ENCODE results near the gene RBBP4.
A peak's percentile ranks its signal among the peaks of the same experiment; 100 is the strongest.
"Not testable (repeated sequence)": the region's sequence is repeated elsewhere in the genome, so short reads cannot be mapped to it uniquely, and the experiment has no call there.

The RBBP4 gene

DNA sequence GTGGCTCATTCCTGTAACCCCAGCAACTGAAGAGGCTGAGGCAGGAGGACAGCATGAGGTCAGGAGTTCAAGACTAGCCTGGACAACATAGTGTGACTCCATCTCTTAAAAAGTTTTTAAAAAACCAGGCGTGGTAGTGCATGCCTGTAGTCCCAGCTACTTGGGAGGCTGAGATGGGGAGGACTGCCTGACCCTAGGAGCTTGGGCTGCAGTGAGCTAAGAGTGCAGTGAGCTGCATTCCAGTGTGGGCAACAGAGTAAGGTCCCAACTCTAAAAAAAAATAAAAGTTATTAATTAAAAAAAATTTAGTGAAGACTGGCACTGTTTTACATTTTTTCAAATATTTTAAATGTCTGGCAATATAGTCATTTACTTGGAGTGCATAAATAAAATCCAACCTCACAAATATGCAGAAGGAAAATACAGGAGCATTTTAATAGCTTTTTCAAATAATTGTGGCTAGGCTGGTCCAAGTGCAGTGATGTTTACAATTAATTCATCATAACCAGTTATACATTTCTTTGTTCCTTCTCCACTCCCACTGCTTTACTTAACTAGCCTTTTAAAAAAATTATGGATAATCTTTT is 11.4 kb upstream of the RBBP4 start:
- no peak for DNase-seq (ENCODE audit: low spot score)

DNA sequence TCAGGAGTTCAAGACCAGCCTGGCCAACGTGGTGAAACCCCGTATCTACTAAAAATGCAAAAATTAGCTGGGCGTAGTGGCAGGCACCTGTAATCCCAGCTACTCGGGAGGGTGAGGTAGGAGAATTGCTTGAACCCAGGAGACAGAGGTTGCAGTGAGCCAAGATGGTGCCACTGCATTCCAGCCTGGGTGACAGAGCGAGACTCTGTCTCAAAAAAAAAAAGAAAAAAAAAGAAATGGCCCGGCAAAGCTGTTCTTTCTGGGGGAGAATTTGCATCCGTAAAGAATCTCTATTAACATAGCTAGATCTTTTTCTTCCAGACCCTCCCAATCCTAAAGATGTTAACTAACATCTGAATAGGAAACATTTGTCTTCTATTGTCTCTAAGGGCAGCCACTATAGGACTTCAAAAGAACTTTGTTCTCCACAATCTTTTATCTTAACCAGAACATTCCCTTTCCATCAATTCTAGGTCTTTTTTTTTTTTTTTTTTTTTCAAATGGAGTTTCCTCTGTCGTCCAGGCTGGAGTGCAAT is 8.6 kb upstream of the RBBP4 start:
- DNase-seq (ENCODE audit: low spot score): not testable (repeated sequence)

DNA sequence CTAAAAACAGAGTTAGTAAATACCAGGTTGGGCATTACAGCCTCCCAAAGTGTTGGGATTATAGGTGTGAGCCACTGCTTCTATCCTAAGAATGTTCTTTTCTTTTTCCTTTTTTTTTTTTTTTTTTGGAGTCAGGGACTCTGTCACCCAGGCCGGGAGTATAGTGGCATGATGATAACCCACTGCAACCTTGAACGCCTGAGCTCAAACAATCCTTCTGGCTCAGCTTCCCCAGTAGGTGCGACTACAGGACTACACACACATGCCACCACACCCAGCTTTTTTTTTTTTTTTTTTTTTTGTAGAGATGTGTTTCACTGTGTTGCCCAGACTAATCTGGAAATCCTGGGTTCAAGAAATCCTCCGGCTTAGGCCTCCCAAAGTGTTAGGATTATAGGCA is 6.6 kb upstream of the RBBP4 start:
- DNase-seq (ENCODE audit: low spot score): no peak

DNA sequence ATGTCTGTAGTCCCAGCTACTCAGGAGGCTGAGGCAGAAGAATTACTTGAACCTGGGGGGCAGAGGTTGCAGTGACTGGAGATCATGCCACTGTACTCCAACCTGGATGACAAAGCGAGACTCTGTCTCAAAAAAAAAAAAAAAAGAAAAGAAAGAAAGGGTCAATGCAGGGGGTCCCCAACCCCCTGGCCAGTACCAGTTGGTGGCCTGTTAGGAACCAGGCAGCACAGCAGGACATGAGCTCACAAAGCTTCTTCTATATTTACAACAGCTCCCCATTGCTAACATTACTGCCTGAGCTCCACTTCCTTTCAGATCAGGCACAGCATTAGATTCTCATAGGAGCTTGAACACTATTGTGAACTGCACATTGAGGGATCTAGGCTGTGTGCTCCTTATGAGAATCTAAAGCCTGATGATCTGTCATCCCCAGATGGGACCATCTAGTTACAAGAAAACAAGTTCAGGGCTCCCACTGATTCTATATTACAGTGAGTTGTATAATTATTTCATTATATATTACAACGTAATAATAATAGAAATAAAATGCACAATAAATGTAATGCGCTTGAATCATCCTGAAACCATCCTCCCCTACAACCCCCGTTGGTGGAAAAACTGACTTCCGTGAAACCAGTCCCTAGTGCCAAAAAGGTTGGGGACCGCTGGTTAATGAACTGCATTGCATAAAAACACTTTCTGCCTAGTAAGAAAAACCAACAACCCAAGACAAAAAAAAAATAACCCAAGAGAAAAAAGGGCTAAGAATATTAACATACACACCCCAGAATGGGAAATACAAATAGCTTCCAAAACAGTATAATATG is 3.5 kb upstream of the RBBP4 start:
- DNase-seq (ENCODE audit: low spot score): no peak

DNA sequence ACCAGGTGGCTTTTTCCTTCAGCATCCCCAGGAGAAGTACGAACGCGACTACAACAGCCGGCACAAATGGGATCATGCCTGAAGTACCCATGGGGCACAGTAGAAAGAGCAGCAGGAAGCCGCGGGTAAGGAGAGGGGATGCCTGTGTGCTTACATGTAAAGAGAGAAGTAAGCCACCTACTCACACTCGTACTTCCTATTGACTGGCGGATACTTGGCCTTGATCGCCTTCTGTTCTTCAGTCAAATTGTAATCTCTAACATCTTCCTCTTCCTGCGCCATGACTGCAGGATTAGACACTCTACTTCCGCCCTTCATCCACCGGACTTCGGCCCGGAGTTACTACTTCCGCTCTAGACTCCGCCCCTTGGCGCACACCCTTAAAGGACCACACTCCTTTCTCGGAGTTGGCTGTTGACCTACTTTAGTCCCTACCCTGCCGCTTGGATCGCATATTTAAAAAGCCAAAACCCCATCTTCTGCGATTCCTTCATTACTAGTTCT is 708 bp upstream of the RBBP4 start, which contains the start of gene ZBTB8OS:
Gene ZBTB8OS, minus strand, starts transcription at position 303 of the 504 bp plus-strand sequence. Its CDS starts 21 bp downstream, at position 282.
- DNase-seq (ENCODE audit: low spot score): peak; percentile 95

- no peak for DNase-seq (ENCODE audit: low spot score)
Observed at GRCh38 chr1:32651461-32652073, 559 bp downstream of the RBBP4 start.

DNA sequence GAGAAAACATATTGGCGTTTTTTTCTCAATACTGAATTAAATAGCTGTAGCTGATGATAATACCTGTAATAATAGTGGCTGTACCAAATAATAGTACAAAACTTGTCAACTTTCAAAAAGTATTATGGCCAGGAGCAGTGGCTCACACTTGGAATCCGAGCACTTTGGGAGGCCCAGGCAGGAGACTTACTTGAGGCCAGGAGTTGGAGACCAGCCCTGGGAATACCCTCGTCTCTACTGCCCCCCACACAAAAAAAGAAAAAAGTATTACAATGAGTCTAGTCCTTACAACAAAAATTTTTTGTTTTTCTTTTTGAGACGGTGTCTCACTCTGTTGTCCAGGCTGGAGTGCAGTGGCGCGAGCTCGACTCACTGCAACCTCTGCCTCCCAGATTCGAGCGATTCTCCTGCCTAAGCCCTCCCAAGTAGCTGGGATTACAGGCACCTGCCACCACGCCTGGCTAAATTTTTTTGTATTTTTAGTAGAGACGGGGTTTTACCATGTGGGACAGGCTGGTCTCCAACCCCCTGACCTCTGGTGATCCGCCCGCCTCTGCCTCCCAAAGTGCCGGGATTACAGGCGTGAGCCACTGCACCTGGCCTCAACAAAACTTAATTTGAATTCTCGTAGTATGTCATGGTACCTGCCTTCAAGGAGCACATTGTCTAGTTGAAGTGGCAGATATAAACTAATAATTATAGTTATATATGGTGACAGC is 1.4 kb downstream of the RBBP4 start:
- no peak for DNase-seq (ENCODE audit: low spot score)

DNA sequence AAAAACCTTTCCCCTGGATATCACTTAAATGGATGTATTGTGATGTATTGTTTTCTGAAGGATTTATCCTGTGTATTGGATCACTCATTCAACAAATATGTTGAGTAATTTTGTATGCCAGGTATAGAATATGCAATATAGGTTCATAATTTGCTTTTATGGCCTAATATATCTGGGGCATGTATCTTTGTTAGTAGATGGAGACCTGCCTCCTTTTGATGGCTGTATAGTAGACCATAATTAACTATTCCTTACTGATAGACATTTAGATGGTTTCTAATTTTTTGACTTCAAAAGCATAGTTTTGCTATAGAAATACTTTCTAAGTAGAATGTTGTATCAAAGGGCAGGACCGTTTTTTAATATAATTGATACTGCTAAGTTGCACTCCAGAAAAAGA is 8.6 kb downstream of the RBBP4 start:
- DNase-seq (ENCODE audit: low spot score): no peak

DNA sequence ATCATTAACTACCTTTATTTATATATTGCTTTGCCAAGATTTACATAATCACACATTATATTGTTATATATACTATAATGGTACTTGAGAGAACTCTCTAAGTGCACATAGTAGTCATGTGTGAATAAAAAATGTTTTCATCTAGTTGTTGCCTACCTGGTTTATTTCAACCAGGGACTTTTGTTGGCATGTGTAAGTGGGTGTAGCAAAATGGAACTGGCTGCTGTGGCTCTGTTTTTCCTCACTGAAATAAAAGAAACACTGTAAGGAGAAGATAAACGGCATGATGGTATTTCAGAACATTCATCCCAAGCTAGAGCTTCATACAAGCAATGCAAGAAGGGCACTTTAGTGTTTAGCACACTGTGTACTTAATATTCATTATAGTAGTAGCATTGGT is 14.9 kb downstream of the RBBP4 start:
- DNase-seq (ENCODE audit: low spot score): no peak

GRCh38 chr1:32666901-32667566 is 16.0 kb downstream of the RBBP4 start:
- no peak for DNase-seq (ENCODE audit: low spot score)

DNA sequence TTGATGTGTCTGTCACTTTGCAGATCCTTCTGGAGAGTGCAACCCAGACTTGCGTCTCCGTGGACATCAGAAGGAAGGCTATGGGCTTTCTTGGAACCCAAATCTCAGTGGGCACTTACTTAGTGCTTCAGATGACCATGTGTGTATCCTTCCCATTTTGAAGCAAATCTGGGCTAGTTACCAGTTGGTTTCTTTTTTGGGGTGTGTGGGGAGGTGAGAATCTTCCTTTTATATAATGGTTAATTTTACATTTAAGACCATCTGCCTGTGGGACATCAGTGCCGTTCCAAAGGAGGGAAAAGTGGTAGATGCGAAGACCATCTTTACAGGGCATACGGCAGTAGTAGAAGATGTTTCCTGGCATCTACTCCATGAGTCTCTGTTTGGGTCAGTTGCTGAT is 17.7 kb downstream of the RBBP4 start:
- DNase-seq (ENCODE audit: low spot score): not testable (repeated sequence)

GRCh38 chr1:32676945-32677344 is 25.9 kb downstream of the RBBP4 start:
- DNase-seq (ENCODE audit: low spot score): no peak

DNA sequence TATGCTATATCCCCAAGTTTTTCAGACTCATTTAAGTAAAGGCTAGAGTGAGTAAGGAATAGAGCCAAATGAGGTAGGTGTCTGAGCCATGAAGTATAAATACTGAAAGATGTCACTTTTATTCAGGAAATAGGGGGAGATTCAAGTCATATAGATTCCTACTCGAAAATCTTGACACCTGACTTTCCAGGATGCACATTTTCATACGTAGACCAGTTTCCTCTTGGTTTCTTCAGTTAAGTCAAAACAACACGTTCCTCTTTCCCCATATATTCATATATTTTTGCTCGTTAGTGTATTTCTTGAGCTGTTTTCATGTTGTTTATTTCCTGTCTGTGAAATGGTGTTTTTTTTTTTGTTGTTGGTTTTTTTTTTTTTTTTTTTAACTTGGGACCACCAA is 29.0 kb downstream of the RBBP4 start:
- DNase-seq (ENCODE audit: low spot score): not testable (repeated sequence)

GRCh38 chr1:32680642-32681041 is 29.6 kb downstream of the RBBP4 start:
- DNase-seq (ENCODE audit: low spot score): no peak

- DNase-seq (ENCODE audit: low spot score): peak; percentile 26
Observed at GRCh38 chr1:32681509-32681908, 30.5 kb downstream of the RBBP4 start.

GRCh38 chr1:32681999-32682398 is 31.0 kb downstream of the RBBP4 start:
- DNase-seq (ENCODE audit: low spot score): no peak

- no peak for DNase-seq (ENCODE audit: low spot score)
Observed at GRCh38 chr1:32683397-32683796, 32.4 kb downstream of the RBBP4 start.

DNA sequence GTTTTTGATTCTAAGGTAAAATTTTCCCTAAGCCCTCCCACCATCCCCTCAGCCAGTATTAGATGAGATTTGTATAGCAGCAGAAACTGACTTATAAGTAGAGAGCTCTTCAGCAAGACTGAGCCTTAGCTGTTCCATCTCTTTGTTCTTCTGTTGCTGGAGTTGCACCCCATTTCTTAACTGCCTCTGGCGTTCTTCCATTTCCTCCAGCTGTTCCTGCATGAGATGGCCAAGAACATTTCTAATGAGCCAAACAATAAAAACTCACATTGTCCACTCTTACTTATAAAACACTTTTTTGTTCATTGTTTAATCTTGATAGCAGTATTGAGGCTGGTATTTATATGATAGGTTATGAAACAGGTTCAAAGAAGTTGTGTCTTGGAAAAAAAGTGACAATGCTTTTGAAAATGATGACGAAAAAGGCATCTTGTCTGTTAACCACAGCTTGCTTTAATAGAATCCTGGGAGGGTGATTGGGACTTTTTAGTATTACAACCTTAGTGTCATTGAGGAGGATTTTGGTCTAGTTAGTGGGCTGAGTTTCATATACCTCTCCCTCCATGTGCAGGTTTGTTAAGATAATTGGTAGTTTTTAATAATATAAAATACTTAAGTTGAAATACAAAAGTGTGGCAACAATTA is 33.3 kb downstream of the RBBP4 start:
- peak; percentile 33 for DNase-seq (ENCODE audit: low spot score)

- DNase-seq (ENCODE audit: low spot score): no peak
Observed at GRCh38 chr1:32685498-32685897, 34.5 kb downstream of the RBBP4 start.

DNA sequence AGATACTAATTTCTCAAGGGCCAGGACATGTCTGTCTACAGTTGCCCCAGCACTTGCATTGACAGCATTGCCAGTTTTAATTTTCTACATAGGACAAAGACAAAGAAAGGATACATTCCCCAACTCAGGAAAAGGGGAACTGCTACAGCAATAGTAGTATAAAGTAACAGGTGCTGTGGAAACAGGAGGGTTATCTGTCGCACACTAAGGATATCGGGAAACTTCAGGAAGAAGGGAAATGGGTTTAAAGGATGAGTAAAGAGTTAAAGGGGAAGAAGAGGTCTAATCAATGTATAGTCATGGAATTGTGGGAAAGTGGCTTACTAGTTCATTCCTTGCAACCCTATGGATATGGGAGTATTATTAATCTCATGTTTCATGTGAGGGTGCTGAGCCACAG is 35.4 kb downstream of the RBBP4 start:
- DNase-seq (ENCODE audit: low spot score): no peak

Measured in globus pallidus (tissue), 1 donor.